HG03103 (cell line): ENCODE results near the gene RHOXF2B.

Experiments
- ATAC-seq: cut with Tn5 transposase; IDR thresholded peaks from one replicate; pipeline ENCODE4 v1.9.1; 2021; ENCODE audit warnings: low read depth; ENCODE audit not compliant: unreplicated experiment

RHOXF2B gene

GRCh38 chrX:120022763-120023162 lies 54.7 kb downstream of the RHOXF2B start:
- ATAC-seq: no peak
